NCI-H1436 (cell line): ENCODE data around the gene NBPF3.
"Not testable (repeated sequence)": the region's sequence is repeated elsewhere in the genome, so short reads cannot be mapped to it uniquely, and the experiment has no call there.

Experiments used
- DNase-seq: peaks from one replicate; lab custom pipeline; 2025; lab: John Stamatoyannopoulos, UW

NBPF3 gene

GRCh38 chr1:21519486-21520070 is 79.6 kb downstream of the NBPF3 start:
- not testable (repeated sequence) for DNase-seq

GRCh38 chr1:21520899-21521716 is 81.2 kb downstream of the NBPF3 start:
- DNase-seq, result no peak

GRCh38 chr1:21521717-21522060 is 81.8 kb downstream of the NBPF3 start:
- DNase-seq, result no peak

GRCh38 chr1:21522525-21523038 is 82.6 kb downstream of the NBPF3 start:
- DNase-seq, result no peak

GRCh38 chr1:21523297-21523813 is 83.4 kb downstream of the NBPF3 start:
- DNase-seq, result no peak

DNA sequence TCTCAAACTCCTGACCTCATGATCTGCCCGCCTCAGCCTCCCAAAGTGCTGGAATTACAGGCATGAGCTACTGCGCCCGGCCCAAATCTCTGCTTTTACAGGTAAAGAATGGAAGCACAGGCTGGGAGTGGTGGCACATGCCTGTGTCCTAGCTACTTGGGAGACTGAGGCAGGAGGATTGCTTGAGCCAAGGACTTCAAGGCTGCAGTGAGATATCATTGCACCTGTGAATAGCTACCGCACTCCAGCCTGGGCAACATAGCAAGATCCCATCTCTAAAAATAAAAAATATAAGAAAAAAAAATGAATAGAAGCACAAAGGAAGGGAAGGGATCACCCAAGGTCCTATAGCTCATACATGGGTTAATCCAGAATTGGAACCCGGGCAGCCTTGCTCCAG is 84.3 kb downstream of the NBPF3 start:
- DNase-seq, result no peak

DNA sequence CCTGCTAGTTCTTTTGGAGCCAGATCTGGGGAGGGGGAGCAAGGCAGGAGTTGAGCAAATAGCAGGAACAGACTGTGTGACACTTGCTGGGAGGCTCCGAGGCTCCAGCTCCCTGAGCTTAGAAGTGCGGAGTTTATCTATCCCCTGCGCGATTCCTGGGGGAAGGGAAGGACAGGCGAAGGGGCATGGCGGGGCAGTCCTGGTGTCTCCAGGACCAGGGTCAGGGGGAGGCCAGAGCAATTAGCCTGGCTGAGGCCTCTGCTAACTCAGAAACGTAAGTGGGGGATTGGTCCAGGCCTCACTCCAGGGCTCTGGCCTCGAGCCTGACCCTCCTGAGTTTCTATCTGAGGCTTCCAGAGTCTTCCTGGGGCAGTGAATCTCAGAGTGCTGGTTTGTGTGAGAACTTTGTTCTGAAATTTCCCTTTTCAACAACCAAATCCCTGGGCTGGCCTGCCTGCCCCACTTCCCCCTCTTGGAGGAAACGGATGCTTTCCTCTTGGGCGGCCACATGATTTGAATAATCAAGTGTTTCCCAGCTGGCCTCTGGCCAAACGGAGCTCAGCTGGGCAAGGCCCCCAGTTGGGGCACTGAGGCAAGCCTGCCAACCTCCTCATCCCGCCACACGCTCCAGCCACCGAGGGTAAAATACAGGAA is 84.9 kb downstream of the NBPF3 start:
- no peak for DNase-seq

GRCh38 chr1:21525340-21525717 is 85.4 kb downstream of the NBPF3 start:
- DNase-seq, result no peak

- DNase-seq, result no peak
These were observed 86.5 kb downstream of the NBPF3 start for GRCh38 chr1:21526441-21526840.

- no peak for DNase-seq
These were observed 90.6 kb downstream of the NBPF3 start for GRCh38 chr1:21530368-21531016.

DNA sequence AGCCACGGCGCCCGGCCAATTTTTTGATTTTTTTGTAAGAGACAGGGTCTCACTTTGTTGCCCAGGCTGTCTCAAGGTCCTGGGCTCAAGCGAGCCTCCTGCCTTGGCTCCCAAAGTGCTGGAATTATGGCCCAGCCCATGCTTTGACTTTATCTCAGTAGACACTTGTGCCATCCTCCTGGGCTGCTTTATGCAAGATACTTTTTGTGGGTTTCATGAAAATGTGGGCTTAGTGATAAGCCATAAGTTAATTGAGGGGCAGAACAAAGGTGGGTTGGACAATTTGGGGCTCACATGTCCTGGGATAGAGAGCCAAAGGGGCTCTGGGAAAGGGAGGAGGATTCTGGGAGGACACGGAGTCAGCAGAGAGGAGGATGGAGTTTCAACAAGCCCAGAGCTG is 91.3 kb downstream of the NBPF3 start:
- DNase-seq, result no peak

- DNase-seq, result no peak
These were observed 92.6 kb downstream of the NBPF3 start for GRCh38 chr1:21532496-21532895.

DNA sequence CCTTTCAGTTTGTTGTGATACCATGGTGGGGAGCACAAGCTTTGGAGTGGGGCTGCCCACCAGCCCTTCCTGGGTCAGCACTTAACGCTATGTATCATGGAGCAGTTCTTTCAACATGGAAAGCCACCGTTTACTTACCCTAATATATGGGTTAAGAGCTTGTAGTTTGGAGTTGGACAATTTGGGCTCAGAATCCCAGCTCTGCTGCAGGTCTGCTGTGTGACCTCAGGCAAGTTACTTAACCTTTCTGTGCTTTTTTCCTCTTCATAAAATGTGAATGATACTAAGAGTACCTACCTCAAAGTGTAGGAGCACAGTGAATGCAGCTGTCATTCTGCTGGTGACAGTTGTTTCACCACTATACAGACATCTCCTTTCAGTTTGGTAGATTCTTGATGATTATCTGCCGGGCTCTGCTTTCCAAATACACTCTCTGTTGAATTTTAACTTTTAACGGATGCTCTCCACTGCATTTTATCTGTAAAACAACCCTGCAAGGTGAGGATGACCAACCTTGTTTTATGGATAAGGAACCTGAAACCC is 93.1 kb downstream of the NBPF3 start:
- no peak for DNase-seq

- no peak for DNase-seq
These were observed 94.2 kb downstream of the NBPF3 start for GRCh38 chr1:21534146-21534545.
